Lung (tissue), 12 donors: Measurements from ENCODE around the gene PTPRB. TPM values are rescaled to one million over a fixed set of nuclear protein-coding genes. Genes with fewer than 3 reads are reported as not detected.

Experiments
- ATAC-seq: fragments of 200-7000 bp; cut with Tn5 transposase; one replicate; pipeline ENCODE4 v1.9.1; 2020; ENCODE audit warnings: moderate number of reproducible peaks; ENCODE audit not compliant: insufficient read depth, low FRiP score
- DNase-seq, 3 donors: peaks; one replicate each; pipeline ENCODE4 v3.0.0-alpha.2; 2013 to 2017
- H3K27ac ChIP-seq, 2 donors: one replicate each; pipeline ENCODE4 v1.5.1; 2013; ENCODE audit warnings: mild to moderate bottlenecking in 2 of 2, moderate library complexity in 2 of 2, control low read depth in 1 of 2, inconsistent platforms in 1 of 2, low read depth in 1 of 2, low read length in 1 of 2
- H3K27me3 ChIP-seq, 3 donors: one replicate each; pipeline ENCODE4 v1.5.1; 2013; ENCODE audit warnings: low read length in 2 of 3; ENCODE audit not compliant: control insufficient read depth in 3 of 3, insufficient read depth in 3 of 3
- H3K36me3 ChIP-seq, 4 donors: one replicate each; pipeline ENCODE4 v1.5.1; 2013; ENCODE audit warnings: low read length in 4 of 4, mild to moderate bottlenecking in 1 of 4, moderate library complexity in 1 of 4; ENCODE audit not compliant: control insufficient read depth in 4 of 4, insufficient read depth in 4 of 4
- H3K4me1 ChIP-seq, 5 donors: one replicate each; pipeline ENCODE4 v1.5.1; 2013; ENCODE audit warnings: low read length in 5 of 5, mild to moderate bottlenecking in 2 of 5, moderate library complexity in 1 of 5; ENCODE audit not compliant: control insufficient read depth in 5 of 5, insufficient read depth in 5 of 5
- H3K4me3 ChIP-seq: one replicate; pipeline ENCODE4 v1.5.1; 2013; ENCODE audit warnings: mild to moderate bottlenecking, control low read depth, moderate library complexity
- H3K9ac ChIP-seq, 2 donors: one replicate each; pipeline ENCODE4 v1.5.1; 2013; ENCODE audit warnings: low read length in 2 of 2, control low read depth in 1 of 2; ENCODE audit not compliant: insufficient read depth in 1 of 2
- H3K9me3 ChIP-seq, 4 donors: one replicate each; pipeline ENCODE4 v1.5.1; 2013; ENCODE audit warnings: low read length in 3 of 4, mild to moderate bottlenecking in 1 of 4, moderate library complexity in 1 of 4; ENCODE audit not compliant: control insufficient read depth in 4 of 4, insufficient read depth in 3 of 4
- WGBS, 2 donors: extraction: QIAGEN DNeasy Blood & Tissue Kit; methylation state at CpG; one replicate each; pipeline ENCODE4 v1.1.7; 2013; 5-methylcytosine and 5-hydroxymethylcytosine counted together
- polyA plus RNA-seq, 2 donors: library from polyadenylated mRNA; stranded (reverse); fragments of 200-250 nt; gene quantifications; one replicate each; pipeline ENCODE4 v1.2.1, GENCODE V29; 2013
- total RNA-seq, 2 donors: library from RNA; depleted of rRNA in 1 of 2; stranded (reverse); fragments of >200 nt in 1 of 2; gene quantifications; one replicate each; pipeline ENCODE4 v1.2.1, GENCODE V29; 2014 to 2021
- TF ChIP-seq, protein P1 (sequence below): IDR thresholded peaks from 2 replicates; pipeline ENCODE4 v1.5.1; 2012; ENCODE audit warnings: mild to moderate bottlenecking; ENCODE audit errors: control extremely low read depth, extremely low read depth
- donor health status: control.
- donor health status: control.
- donor health status: Bipolar disorder and iron deficiency.
- donor health status: healthy.
- donor health status: DM: yes; HTN: yes; CAD: no.

PTPRB gene
- total and polyA plus RNA-seq, 4 donors: 15.5 to 93.6 (median 47.9) TPM

DNA sequence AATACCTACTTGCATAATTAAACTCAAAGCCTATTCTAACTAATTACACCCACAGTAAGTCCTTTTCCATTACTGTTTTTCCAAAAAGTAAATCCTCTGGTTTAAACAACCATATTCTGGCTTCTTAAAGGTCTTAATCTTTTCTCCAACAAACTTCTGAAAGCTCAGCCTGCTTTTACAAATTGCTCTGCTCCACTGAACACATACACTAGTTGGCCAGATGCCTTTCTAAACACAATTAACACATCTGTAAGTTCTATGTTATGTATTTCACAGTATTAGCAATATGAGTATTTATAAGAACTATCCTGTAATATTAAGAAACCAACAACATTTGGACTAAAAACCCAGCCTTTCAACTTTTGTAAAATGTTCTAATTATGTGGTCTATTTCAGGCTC, 30.1 kb downstream of the PTPRB start:
- no peak for ATAC-seq
- H3K4me1 ChIP-seq: peaks cover 0 to 7% (median 0%) of the 10 kb centered on the region in 5 donors
- no peaks in the 10 kb centered on the region for H3K9me3 ChIP-seq
- H3K4me3 ChIP-seq: no peak overlapping the region
- H3K9ac ChIP-seq: no peak overlapping the region
- TF ChIP-seq, protein P1, sequence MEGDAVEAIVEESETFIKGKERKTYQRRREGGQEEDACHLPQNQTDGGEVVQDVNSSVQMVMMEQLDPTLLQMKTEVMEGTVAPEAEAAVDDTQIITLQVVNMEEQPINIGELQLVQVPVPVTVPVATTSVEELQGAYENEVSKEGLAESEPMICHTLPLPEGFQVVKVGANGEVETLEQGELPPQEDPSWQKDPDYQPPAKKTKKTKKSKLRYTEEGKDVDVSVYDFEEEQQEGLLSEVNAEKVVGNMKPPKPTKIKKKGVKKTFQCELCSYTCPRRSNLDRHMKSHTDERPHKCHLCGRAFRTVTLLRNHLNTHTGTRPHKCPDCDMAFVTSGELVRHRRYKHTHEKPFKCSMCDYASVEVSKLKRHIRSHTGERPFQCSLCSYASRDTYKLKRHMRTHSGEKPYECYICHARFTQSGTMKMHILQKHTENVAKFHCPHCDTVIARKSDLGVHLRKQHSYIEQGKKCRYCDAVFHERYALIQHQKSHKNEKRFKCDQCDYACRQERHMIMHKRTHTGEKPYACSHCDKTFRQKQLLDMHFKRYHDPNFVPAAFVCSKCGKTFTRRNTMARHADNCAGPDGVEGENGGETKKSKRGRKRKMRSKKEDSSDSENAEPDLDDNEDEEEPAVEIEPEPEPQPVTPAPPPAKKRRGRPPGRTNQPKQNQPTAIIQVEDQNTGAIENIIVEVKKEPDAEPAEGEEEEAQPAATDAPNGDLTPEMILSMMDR: no peak
- peak overlapping the region in 1 of 2 donors; percentile 29 for H3K27ac ChIP-seq
- no peaks in the 10 kb centered on the region for H3K36me3 ChIP-seq
- peaks cover 0 to 4% (median 0%) of the 10 kb centered on the region in 3 donors for H3K27me3 ChIP-seq
- DNase-seq: no peak

GRCh38 chr12:70605976-70606375, 31.3 kb downstream of the PTPRB start:
- 73 to 83% methylated on average over 5 of the region's 5 CpGs for WGBS, 2 donors
- no peaks in the 10 kb centered on the region for H3K9me3 ChIP-seq
- H3K9ac ChIP-seq: no peak overlapping the region
- no peaks in the 10 kb centered on the region for H3K36me3 ChIP-seq
- H3K27ac ChIP-seq: no peak overlapping the region
- no peak for ATAC-seq
- peaks cover 0 to 4% (median 0%) of the 10 kb centered on the region in 3 donors for H3K27me3 ChIP-seq
- no peak for DNase-seq
- TF ChIP-seq, protein P1: no peak
- no peak overlapping the region for H3K4me3 ChIP-seq
- peaks cover 0 to 7% (median 0%) of the 10 kb centered on the region in 5 donors for H3K4me1 ChIP-seq

DNA sequence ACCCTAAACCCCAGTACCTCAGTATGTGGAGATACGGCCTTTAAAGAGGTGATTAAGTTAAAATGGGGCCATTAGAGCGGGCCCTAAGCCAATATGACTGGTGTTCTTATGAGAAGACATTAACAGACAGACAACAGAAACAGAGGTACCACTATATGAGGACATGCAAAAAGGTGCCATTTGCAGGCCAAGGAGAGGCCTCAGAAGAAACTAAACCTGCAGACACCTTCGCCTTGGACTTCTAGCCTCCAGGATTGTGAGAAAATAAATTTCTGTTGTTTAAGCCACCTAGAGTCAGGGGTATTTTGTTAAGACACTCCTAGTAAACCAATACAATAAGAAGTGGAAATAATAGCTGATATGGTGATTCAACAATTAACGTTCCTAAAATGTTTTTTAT, 32.6 kb downstream of the PTPRB start:
- Histone ChIP-seq H3K27ac (no peak overlapping the region), H3K36me3 (no peaks in the 10 kb centered on the region), H3K27me3 (peaks cover 0 to 4% (median 0%) of the 10 kb centered on the region in 3 donors), H3K9ac (no peak overlapping the region), H3K4me1 (peaks cover 0 to 6% (median 2%) of the 10 kb centered on the region in 5 donors), H3K9me3 (no peaks in the 10 kb centered on the region), H3K4me3 (no peak overlapping the region)
- ATAC-seq: no peak
- WGBS, 2 donors: 71 to 87% methylated on average over 4 of the region's 4 CpGs
- TF ChIP-seq, protein P1: no peak
- DNase-seq: no peak

DNA sequence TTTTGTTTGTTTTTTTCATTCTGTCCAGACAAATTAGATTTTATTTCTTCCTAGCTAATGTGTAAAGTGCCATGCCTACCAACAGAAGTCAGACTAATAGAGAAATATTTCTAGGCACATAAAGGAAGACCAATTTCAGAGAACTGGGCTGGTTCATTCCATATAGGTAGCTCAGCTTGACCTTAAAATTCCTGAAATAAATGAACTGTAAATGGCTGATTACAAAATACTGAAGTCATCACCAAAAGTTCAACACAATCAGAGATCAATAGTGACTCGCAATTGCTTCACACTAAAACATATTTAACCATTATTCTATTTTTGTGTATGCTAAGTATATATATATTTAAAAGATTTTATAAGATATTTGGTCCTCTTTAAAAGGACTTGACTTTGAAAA, 34.2 kb downstream of the PTPRB start:
- DNase-seq (no peak), ATAC-seq (no peak)
- WGBS, 2 donors: 38 to 39% methylated on average over 1 of the region's 1 CpG
- no peak overlapping the region for H3K9ac ChIP-seq
- no peaks in the 10 kb centered on the region for H3K9me3 ChIP-seq
- TF ChIP-seq, protein P1: no peak
- no peaks in the 10 kb centered on the region for H3K27me3 ChIP-seq
- H3K4me1 ChIP-seq: peaks cover 0 to 2% (median 0%) of the 10 kb centered on the region in 5 donors
- H3K36me3 ChIP-seq: no peaks in the 10 kb centered on the region
- no peak overlapping the region for H3K27ac ChIP-seq
- no peak overlapping the region for H3K4me3 ChIP-seq
